Measurements from ENCODE around the gene DIDO1. TPM values are rescaled to one million over a fixed set of nuclear protein-coding genes. Genes with fewer than 3 reads are reported as not detected.

The DIDO1 gene
- total and polyA plus RNA-seq, 2 of the 4 experiments (the other 2 are of a cell fraction) = 21.8 to 28.1 TPM

DNA sequence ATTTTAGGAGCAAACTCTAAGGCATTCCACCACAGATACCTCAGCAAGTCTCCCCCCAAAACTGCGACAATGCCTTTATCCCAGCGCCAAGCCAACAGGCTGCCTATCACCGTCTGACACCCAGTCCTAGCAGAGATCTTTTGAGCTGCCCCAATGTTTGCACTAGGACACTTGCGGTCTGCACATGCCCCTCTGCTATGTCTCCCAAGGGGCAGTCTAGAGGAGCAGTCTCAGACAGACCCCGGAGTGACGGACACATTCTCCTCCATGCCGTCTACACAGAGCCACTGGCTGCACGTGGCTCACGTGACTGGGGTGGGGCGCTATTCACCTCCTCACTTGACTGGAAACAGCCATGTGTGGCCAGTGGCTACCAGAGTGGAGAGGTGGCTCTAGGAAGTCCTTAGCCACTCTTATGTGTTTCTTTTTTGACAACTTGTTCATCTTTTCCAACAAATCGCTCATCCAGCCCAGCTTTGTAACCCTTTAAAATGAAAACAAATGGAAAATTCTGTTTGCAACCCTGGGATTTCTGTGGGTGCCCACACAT, 16.0 kb downstream of the DIDO1 start:
- H2BK20ac ChIP-seq (ENCODE audit: low read depth, low read length) = no peak overlapping the region
- peaks cover 69% of the 10 kb centered on the region for H3K36me3 ChIP-seq (ENCODE audit: control insufficient read depth, insufficient read depth, low read length)
- ChIA-PET CTCF (no interaction called here), POLR2A (ENCODE audit: unreplicated experiment) (no interaction called here)
- no peak overlapping the region for H2BK120ac ChIP-seq (ENCODE audit: low read depth, low read length)
- no peak overlapping the region for H4K91ac ChIP-seq (ENCODE audit: insufficient read depth, low read depth, low read length)
- no peak overlapping the region for H4K5ac ChIP-seq (ENCODE audit: low read depth, low read length)
- H3K9ac ChIP-seq (ENCODE audit: low read depth, low read length) = no peak overlapping the region
- no peak overlapping the region for H3K27ac ChIP-seq (ENCODE audit: insufficient read depth, low read length)
- H2AK9ac ChIP-seq (replicated peaks; ENCODE audit: low read depth, low read length, poor library complexity) = no peak overlapping the region
- H4K20me1 ChIP-seq (ENCODE audit: insufficient read depth, low read length) = peaks cover 93% of the 10 kb centered on the region
- no peaks in the 10 kb centered on the region for H3K9me3 ChIP-seq (ENCODE audit: control insufficient read depth, insufficient read depth, low read length)
- H3K4ac ChIP-seq (ENCODE audit: low read depth, low read length) = no peak overlapping the region
- H3K9me1 ChIP-seq (ENCODE audit: insufficient read depth, low read length) = peaks cover 15% of the 10 kb centered on the region
- H3K56ac ChIP-seq (ENCODE audit: extremely low read depth, insufficient read depth, low read length) = no peak overlapping the region
- no TSS peak for BruUV-seq (replicated peaks)
- no peak for DNase-seq
- TF ChIP-seq SMC3 (IDR thresholded peaks at IDR 0.05; ENCODE audit: low read depth, low read length) (no peak), MXI1 (IDR thresholded peaks at IDR 0.05; ENCODE audit: borderline replicate concordance, low read depth, low read length) (no peak), CEBPB (IDR thresholded peaks at IDR 0.05; ENCODE audit: low read depth, low read length) (no peak), MAZ (IDR thresholded peaks at IDR 0.05; ENCODE audit: borderline replicate concordance, low read depth, low read length) (no peak), RAD21 (IDR thresholded peaks at IDR 0.05; ENCODE audit: low read length) (no peak), RFX5 (IDR thresholded peaks at IDR 0.05; ENCODE audit: low read depth, low read length) (no peak), BHLHE40 (IDR thresholded peaks at IDR 0.05; ENCODE audit: low read depth, low read length) (no peak), MAFK (IDR thresholded peaks at IDR 0.05; ENCODE audit: low read depth, low read length) (no peak), POLR2A (IDR thresholded peaks at IDR 0.05; ENCODE audit: low read depth, low read length) (no peak), CHD1 (IDR thresholded peaks at IDR 0.05; ENCODE audit: low read depth, low read length) (no peak), FOS (IDR thresholded peaks at IDR 0.05; ENCODE audit: low read depth, low read length) (no peak), RCOR1 (IDR thresholded peaks at IDR 0.05; ENCODE audit: insufficient replicate concordance, low read length) (no peak), NFE2L2 (IDR thresholded peaks at IDR 0.05; ENCODE audit: low read depth, low read length) (no peak)
- TF ChIP-seq, protein P1, sequence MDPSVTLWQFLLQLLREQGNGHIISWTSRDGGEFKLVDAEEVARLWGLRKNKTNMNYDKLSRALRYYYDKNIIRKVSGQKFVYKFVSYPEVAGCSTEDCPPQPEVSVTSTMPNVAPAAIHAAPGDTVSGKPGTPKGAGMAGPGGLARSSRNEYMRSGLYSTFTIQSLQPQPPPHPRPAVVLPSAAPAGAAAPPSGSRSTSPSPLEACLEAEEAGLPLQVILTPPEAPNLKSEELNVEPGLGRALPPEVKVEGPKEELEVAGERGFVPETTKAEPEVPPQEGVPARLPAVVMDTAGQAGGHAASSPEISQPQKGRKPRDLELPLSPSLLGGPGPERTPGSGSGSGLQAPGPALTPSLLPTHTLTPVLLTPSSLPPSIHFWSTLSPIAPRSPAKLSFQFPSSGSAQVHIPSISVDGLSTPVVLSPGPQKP (IDR thresholded peaks at IDR 0.05; ENCODE audit: borderline replicate concordance, low read depth, low read length) = no peak
- TF ChIP-seq, protein P2, sequence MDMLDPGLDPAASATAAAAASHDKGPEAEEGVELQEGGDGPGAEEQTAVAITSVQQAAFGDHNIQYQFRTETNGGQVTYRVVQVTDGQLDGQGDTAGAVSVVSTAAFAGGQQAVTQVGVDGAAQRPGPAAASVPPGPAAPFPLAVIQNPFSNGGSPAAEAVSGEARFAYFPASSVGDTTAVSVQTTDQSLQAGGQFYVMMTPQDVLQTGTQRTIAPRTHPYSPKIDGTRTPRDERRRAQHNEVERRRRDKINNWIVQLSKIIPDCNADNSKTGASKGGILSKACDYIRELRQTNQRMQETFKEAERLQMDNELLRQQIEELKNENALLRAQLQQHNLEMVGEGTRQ (IDR thresholded peaks at IDR 0.05; ENCODE audit: low read depth, low read length) = no peak
- TF ChIP-seq, protein P3, sequence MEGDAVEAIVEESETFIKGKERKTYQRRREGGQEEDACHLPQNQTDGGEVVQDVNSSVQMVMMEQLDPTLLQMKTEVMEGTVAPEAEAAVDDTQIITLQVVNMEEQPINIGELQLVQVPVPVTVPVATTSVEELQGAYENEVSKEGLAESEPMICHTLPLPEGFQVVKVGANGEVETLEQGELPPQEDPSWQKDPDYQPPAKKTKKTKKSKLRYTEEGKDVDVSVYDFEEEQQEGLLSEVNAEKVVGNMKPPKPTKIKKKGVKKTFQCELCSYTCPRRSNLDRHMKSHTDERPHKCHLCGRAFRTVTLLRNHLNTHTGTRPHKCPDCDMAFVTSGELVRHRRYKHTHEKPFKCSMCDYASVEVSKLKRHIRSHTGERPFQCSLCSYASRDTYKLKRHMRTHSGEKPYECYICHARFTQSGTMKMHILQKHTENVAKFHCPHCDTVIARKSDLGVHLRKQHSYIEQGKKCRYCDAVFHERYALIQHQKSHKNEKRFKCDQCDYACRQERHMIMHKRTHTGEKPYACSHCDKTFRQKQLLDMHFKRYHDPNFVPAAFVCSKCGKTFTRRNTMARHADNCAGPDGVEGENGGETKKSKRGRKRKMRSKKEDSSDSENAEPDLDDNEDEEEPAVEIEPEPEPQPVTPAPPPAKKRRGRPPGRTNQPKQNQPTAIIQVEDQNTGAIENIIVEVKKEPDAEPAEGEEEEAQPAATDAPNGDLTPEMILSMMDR (conservative IDR thresholded peaks at IDR 0.05; ENCODE audit: low read depth, low read length) = no peak
- intact Hi-C loops (cut with micrococcal nuclease) (no loop called here), dilution Hi-C loops (cut with HindIII; ENCODE audit: low sequenced_read_pairs, unreplicated experiment) (no loop called here), in situ Hi-C loops (cut with MboI; ENCODE audit: low sequenced_read_pairs) (no loop called here)
- no peaks in the 10 kb centered on the region for H3K27me3 ChIP-seq (ENCODE audit: control insufficient read depth, insufficient read depth, low read length)
- no peak overlapping the region for H2BK5ac ChIP-seq (ENCODE audit: low read depth, low read length, poor library complexity, severe bottlenecking)
- H3K14ac ChIP-seq (replicated peaks; ENCODE audit: low read depth, low read length) = no peak overlapping the region
- H3K23ac ChIP-seq (ENCODE audit: low read depth, low read length) = no peak overlapping the region
- no peak overlapping the region for H3K4me3 ChIP-seq (ENCODE audit: insufficient read depth, low read depth, low read length)
- H2AK5ac ChIP-seq (ENCODE audit: low read depth, low read length) = no peak overlapping the region
- no peak overlapping the region for H2BK15ac ChIP-seq (ENCODE audit: low read depth, low read length)
- ATAC-seq (ENCODE audit: low read depth) = no peak
- no peak overlapping the region for H3K18ac ChIP-seq (ENCODE audit: low read depth, low read length)
- 93% methylated on average over 2 of the region's 11 CpGs; no CpG with 5 or more reads in 1 of the 2 experiments for WGBS, 2 experiments (ENCODE audit: extremely low coverage in 2 of 2, insufficient read length in 1 of 2)
- H3K79me1 ChIP-seq (ENCODE audit: low read depth in 1 of 2, low read length in 2 of 2) = peaks cover 35 to 94% of the 10 kb centered on the region in 2 experiments
- no peak overlapping the region for H3K4me2 ChIP-seq (ENCODE audit: low read depth, low read length)
- H3K4me1 ChIP-seq (ENCODE audit: control insufficient read depth, insufficient read depth, low read length) = peaks cover 15% of the 10 kb centered on the region
- no peak overlapping the region for H2AFZ ChIP-seq (replicated peaks; ENCODE audit: low read length, poor library complexity)
- H4K8ac ChIP-seq (ENCODE audit: low read depth in 2 of 2, low read length in 2 of 2) = no peak overlapping the region

Measured in IMR-90 (cell line).